ENCODE measurements around the gene RBFOX2. TPM values are rescaled to one million over a fixed set of nuclear protein-coding genes. Genes with fewer than 3 reads are reported as not detected.
A peak's percentile ranks its signal among the peaks of the same experiment; 100 is the strongest.
"Not testable (repeated sequence)": the region's sequence is repeated elsewhere in the genome, so short reads cannot be mapped to it uniquely, and the experiment has no call there.

Gene RBFOX2
- total and polyA plus RNA-seq, 2 donors (not counting 1 experiment from before 2014, with no cell fraction given), result 173 to 190 TPM

DNA sequence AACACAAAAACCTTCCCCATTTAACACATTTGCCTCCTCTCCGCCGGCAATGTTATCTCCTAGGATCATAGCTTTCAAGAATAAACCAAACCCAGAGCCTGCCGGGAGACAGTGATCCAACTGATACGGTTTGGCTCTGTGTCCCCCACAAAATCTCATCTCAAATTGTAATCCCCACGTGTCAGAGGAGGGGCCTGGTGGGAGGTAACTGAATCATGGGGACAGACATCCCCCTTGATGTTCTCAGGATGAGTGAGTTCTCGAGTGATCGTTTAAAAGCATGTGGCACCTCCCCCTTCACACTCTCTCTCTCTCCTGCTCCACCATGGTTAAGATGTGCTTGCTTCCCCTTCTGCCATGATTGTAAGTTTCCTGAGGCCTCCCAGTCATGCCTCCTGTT lies 33.3 kb downstream of the RBFOX2 start:
- H3K4me1 ChIP-seq (ENCODE audit: control insufficient read depth, extremely low read depth, insufficient read depth, low read length), result peaks cover 18% of the 10 kb centered on the region
- TF ChIP-seq EZH2 (IDR thresholded peaks at IDR 0.05; ENCODE audit: low read length, missing control alignments) (no peak), CTCF (conservative IDR thresholded peaks at IDR 0.05 in 1 of 2, IDR thresholded peaks at IDR 0.05 in 1 of 2; ENCODE audit: low read depth in 1 of 2, low read length in 2 of 2) (no peak)
- no peaks in the 10 kb centered on the region for H4K20me1 ChIP-seq (ENCODE audit: control insufficient read depth, extremely low read depth, insufficient read depth, low read length)
- H3K36me3 ChIP-seq (ENCODE audit: control insufficient read depth, insufficient read depth, low read length), result no peaks in the 10 kb centered on the region
- no peaks in the 10 kb centered on the region for H3K9me3 ChIP-seq (ENCODE audit: control insufficient read depth, insufficient read depth, low read depth, low read length)
- peak overlapping the region in 2 of 4 experiments; percentile 35 to 43 for H3K4me3 ChIP-seq (replicated peaks in 1 of 4; ENCODE audit: control extremely low read depth in 1 of 4, insufficient read depth in 1 of 4, low read depth in 3 of 4, low read length in 4 of 4)
- H3K27me3 ChIP-seq (ENCODE audit: control insufficient read depth, insufficient read depth, low read length), result no peaks in the 10 kb centered on the region
- H3K79me2 ChIP-seq (ENCODE audit: control insufficient read depth, insufficient read depth, low read length), result peaks cover 54% of the 10 kb centered on the region
- DNase-seq (ENCODE audit: low read depth in 2 of 2), result no peak
- peak overlapping the region; percentile 78 for H3K27ac ChIP-seq (ENCODE audit: insufficient read depth, low read length)
- no peak overlapping the region for H2AFZ ChIP-seq (ENCODE audit: low read length)
- peak overlapping the region; percentile 5 for H3K9ac ChIP-seq (ENCODE audit: insufficient read depth, low read length)
- peak overlapping the region; percentile 59 for H3K4me2 ChIP-seq (ENCODE audit: extremely low read depth, insufficient read depth, low read length)

DNA sequence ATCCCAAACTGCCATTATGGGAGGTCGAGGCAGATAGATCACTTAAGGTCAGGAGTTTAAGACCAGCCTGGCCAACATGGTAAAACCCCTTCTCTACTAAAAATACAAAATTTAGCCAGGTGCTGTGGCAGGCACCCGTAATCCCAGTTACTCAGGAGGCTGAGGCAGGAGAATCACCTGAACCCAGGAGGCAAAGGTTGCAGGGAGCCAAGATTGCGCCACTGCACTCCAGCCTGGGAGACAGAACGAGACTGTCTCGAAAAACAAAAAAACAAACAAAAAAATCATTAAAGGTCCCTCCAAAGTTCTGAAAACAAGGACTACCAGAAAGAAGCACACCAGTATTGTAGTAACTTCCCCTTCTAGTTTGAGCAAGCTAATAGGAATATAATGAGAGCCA lies 34.9 kb downstream of the RBFOX2 start:
- not testable (repeated sequence) for H3K4me2 ChIP-seq (ENCODE audit: extremely low read depth, insufficient read depth, low read length); H4K20me1 ChIP-seq (ENCODE audit: control insufficient read depth, extremely low read depth, insufficient read depth, low read length); H3K36me3 ChIP-seq (ENCODE audit: control insufficient read depth, insufficient read depth, low read length); H3K27me3 ChIP-seq (ENCODE audit: control insufficient read depth, insufficient read depth, low read length); H3K27ac ChIP-seq (ENCODE audit: insufficient read depth, low read length); H2AFZ ChIP-seq (ENCODE audit: low read length); DNase-seq (ENCODE audit: low read depth in 2 of 2); H3K4me3 ChIP-seq (replicated peaks in 1 of 4; ENCODE audit: control extremely low read depth in 1 of 4, insufficient read depth in 1 of 4, low read depth in 3 of 4, low read length in 4 of 4); H3K9me3 ChIP-seq (ENCODE audit: control insufficient read depth, insufficient read depth, low read depth, low read length); H3K9ac ChIP-seq (ENCODE audit: insufficient read depth, low read length)
- Histone ChIP-seq H3K4me1 (ENCODE audit: control insufficient read depth, extremely low read depth, insufficient read depth, low read length) (peaks cover 18% of the 10 kb centered on the region), H3K79me2 (ENCODE audit: control insufficient read depth, insufficient read depth, low read length) (peaks cover 46% of the 10 kb centered on the region)

- no peaks in the 10 kb centered on the region for H3K9me3 ChIP-seq (ENCODE audit: control insufficient read depth, insufficient read depth, low read depth, low read length)
- no peak overlapping the region for H3K27ac ChIP-seq (ENCODE audit: insufficient read depth, low read length)
- no peaks in the 10 kb centered on the region for H3K36me3 ChIP-seq (ENCODE audit: control insufficient read depth, insufficient read depth, low read length)
- peaks cover 47% of the 10 kb centered on the region for H3K79me2 ChIP-seq (ENCODE audit: control insufficient read depth, insufficient read depth, low read length)
- H4K20me1 ChIP-seq (ENCODE audit: control insufficient read depth, extremely low read depth, insufficient read depth, low read length), result no peaks in the 10 kb centered on the region
- TF ChIP-seq EZH2 (IDR thresholded peaks at IDR 0.05; ENCODE audit: low read length, missing control alignments), result no peak
- TF ChIP-seq CTCF (conservative IDR thresholded peaks at IDR 0.05 in 1 of 2, IDR thresholded peaks at IDR 0.05 in 1 of 2; ENCODE audit: low read depth in 1 of 2, low read length in 2 of 2), result no peak
- H3K4me2 ChIP-seq (ENCODE audit: extremely low read depth, insufficient read depth, low read length), result no peak overlapping the region
- peaks cover 18% of the 10 kb centered on the region for H3K4me1 ChIP-seq (ENCODE audit: control insufficient read depth, extremely low read depth, insufficient read depth, low read length)
- H3K4me3 ChIP-seq (replicated peaks in 1 of 4; ENCODE audit: control extremely low read depth in 1 of 4, insufficient read depth in 1 of 4, low read depth in 3 of 4, low read length in 4 of 4), result no peak overlapping the region
- H3K27me3 ChIP-seq (ENCODE audit: control insufficient read depth, insufficient read depth, low read length), result no peaks in the 10 kb centered on the region
- H3K9ac ChIP-seq (ENCODE audit: insufficient read depth, low read length), result no peak overlapping the region
- DNase-seq (ENCODE audit: low read depth in 2 of 2), result no peak
- no peak overlapping the region for H2AFZ ChIP-seq (ENCODE audit: low read length)
These were observed 35.4 kb downstream of the RBFOX2 start for GRCh38 chr22:35993048-35993714.

Measured in fibroblast of lung (primary cell).